ENCODE measurements around the gene CLDN10. TPM values are rescaled to one million over a fixed set of nuclear protein-coding genes. Genes with fewer than 3 reads are reported as not detected.
A peak's percentile ranks its signal among the peaks of the same experiment; 100 is the strongest.

CLDN10 gene
- total RNA-seq, 1 experiment from 2014 or later = 24.7 TPM

DNA sequence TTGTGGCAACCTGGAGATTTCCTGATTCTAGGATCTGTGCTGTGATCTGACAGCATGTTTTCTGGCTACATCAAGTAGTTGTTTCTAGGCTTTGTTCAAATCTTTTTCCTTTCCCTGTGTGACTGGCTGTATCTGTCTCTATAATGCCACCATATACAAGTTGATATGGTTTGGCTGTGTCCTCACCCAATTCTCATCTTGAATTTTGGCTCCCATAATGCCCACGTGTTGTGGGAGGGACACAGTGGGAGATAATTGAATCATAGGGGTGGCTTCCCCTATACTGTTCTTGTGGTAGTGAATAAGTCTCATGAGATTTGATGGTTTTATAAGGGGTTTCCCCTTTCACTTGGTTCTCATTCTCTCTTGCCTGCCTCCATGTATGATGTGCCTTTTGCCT is 24.6 kb upstream of the CLDN10 start:
- no peak for ATAC-seq
- Mint-ChIP-seq H3K27ac (no peak overlapping the region), H3K4me1 (peaks cover 6% of the 10 kb centered on the region), H3K9me3 (no peaks in the 10 kb centered on the region), H3K4me3 (no peak overlapping the region), H3K27me3 (ENCODE audit: low read depth) (no peaks in the 10 kb centered on the region), H3K36me3 (no peaks in the 10 kb centered on the region)
- ChIA-PET CTCF (no interaction called here), POLR2A (no interaction called here)
- no peak for DNase-seq (ENCODE audit: low spot score)
- TF ChIP-seq, protein P1, sequence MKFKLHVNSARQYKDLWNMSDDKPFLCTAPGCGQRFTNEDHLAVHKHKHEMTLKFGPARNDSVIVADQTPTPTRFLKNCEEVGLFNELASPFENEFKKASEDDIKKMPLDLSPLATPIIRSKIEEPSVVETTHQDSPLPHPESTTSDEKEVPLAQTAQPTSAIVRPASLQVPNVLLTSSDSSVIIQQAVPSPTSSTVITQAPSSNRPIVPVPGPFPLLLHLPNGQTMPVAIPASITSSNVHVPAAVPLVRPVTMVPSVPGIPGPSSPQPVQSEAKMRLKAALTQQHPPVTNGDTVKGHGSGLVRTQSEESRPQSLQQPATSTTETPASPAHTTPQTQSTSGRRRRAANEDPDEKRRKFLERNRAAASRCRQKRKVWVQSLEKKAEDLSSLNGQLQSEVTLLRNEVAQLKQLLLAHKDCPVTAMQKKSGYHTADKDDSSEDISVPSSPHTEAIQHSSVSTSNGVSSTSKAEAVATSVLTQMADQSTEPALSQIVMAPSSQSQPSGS (CRISPR knock-in tag; IDR thresholded peaks at IDR 0.05; ENCODE audit: borderline replicate concordance, low read depth) = no peak
- TF ChIP-seq TEAD1 (CRISPR knock-in tag; IDR thresholded peaks at IDR 0.05) = no peak
- no peak for TF ChIP-seq ZNF317 (CRISPR knock-in tag; IDR thresholded peaks at IDR 0.05; ENCODE audit: borderline replicate concordance, low read depth)
- no peak for TF ChIP-seq NR3C1 (CRISPR knock-in tag; conservative IDR thresholded peaks at IDR 0.05; ENCODE audit: low read depth)
- TF ChIP-seq ZNF416 (CRISPR knock-in tag; IDR thresholded peaks at IDR 0.05) = no peak
- no peak for TF ChIP-seq FOXP1 (CRISPR knock-in tag; IDR thresholded peaks at IDR 0.05; ENCODE audit: borderline replicate concordance)
- no peak for TF ChIP-seq RELA (CRISPR knock-in tag; IDR thresholded peaks at IDR 0.05; ENCODE audit: borderline replicate concordance)
- TF ChIP-seq MYBL2 (CRISPR knock-in tag; IDR thresholded peaks at IDR 0.05) = no peak
- TF ChIP-seq ATF1 (CRISPR knock-in tag; IDR thresholded peaks at IDR 0.05) = no peak

DNA sequence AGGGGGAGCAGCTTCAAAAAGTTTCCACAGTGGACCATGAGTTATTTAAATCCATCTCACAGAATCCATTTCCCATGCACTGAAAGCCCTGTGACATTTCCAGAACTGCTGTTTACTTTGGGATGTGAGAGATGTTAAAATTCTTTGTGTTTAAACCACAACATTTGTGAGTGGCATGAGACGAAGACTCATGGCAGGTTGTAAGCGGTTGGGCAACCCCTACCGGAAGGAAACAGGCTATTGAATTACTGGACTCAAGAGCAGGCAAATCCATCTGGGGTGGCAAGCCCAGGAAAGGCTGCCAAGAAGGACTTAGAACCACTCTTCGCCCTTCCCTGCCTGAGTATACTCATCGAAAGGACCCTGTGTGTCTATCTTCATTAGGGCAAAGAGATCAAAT is 22.3 kb upstream of the CLDN10 start:
- ChIA-PET CTCF (no interaction called here), POLR2A (interaction anchor here (0.6 kb wide), 1 partner anchor 53 kb away, joined by 3 read pairs; no protein-coding TSS in a partner anchor)
- DNase-seq (ENCODE audit: low spot score) (no peak), ATAC-seq (no peak)
- TF ChIP-seq, protein P2, sequence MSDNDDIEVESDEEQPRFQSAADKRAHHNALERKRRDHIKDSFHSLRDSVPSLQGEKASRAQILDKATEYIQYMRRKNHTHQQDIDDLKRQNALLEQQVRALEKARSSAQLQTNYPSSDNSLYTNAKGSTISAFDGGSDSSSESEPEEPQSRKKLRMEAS (CRISPR knock-in tag; IDR thresholded peaks at IDR 0.05) = no peak
- no peak for TF ChIP-seq TEAD4 (CRISPR knock-in tag; IDR thresholded peaks at IDR 0.05)
- TF ChIP-seq FOXJ3 (CRISPR knock-in tag; IDR thresholded peaks at IDR 0.05; ENCODE audit: borderline replicate concordance) = no peak
- no peak for TF ChIP-seq CREB1 (CRISPR knock-in tag; IDR thresholded peaks at IDR 0.05)
- no peak for TF ChIP-seq ATF1 (CRISPR knock-in tag; IDR thresholded peaks at IDR 0.05)
- TF ChIP-seq RORB (CRISPR knock-in tag; IDR thresholded peaks at IDR 0.05) = no peak
- TF ChIP-seq TP53 (CRISPR knock-in tag; IDR thresholded peaks at IDR 0.05) = no peak
- H3K36me3 Mint-ChIP-seq = no peaks in the 10 kb centered on the region
- H3K4me1 Mint-ChIP-seq = peaks cover 17% of the 10 kb centered on the region
- no peaks in the 10 kb centered on the region for H3K27me3 Mint-ChIP-seq (ENCODE audit: low read depth)
- no peak overlapping the region for H3K27ac Mint-ChIP-seq
- H3K9me3 Mint-ChIP-seq = no peaks in the 10 kb centered on the region
- no peak overlapping the region for H3K4me3 Mint-ChIP-seq

DNA sequence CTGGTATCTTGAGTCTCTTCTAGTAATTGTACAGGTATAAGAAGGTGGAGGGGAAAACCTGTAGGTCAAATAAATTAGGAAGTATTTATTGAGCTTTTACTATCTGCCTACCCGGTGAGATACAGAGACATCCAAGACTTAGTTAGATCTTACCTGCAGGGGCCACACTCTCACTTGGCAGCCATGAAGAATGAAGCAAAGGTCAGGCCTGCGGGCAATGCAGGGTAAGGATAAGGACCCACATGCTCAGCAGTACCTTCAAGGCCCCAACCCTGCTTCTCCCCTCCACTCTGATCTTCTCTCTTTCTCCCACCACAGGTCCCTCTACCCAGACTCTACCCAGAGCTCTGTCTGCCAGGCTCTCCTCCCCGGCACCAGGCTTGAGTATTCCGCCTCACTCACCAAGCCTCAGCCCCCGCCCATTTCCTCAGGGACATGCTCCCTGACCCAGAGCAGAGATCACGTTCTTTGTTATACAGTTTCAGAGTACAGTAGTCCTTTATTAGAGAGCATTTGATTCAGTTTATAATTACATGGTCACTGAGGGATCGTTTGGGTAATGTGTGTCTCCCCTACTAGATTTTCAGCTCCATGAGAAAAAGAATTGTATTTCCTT is 18.9 kb upstream of the CLDN10 start:
- ChIA-PET CTCF (interaction anchor here (0.7 to 1.3 kb wide), 5 partner anchors 19 to 345 kb away, joined by 3 to 4 read pairs (median 3); partner anchors contain the start of gene CLDN10), POLR2A (no interaction called here)
- Mint-ChIP-seq H3K36me3 (no peaks in the 10 kb centered on the region), H3K9me3 (no peaks in the 10 kb centered on the region), H3K27ac (no peak overlapping the region), H3K27me3 (ENCODE audit: low read depth) (no peaks in the 10 kb centered on the region), H3K4me3 (no peak overlapping the region), H3K4me1 (peaks cover 29% of the 10 kb centered on the region)
- ATAC-seq (peak; percentile 97), DNase-seq (ENCODE audit: low spot score) (peak; percentile 39)
- TF ChIP-seq CREM (CRISPR knock-in tag; IDR thresholded peaks at IDR 0.05) = no peak
- TF ChIP-seq, protein P3, sequence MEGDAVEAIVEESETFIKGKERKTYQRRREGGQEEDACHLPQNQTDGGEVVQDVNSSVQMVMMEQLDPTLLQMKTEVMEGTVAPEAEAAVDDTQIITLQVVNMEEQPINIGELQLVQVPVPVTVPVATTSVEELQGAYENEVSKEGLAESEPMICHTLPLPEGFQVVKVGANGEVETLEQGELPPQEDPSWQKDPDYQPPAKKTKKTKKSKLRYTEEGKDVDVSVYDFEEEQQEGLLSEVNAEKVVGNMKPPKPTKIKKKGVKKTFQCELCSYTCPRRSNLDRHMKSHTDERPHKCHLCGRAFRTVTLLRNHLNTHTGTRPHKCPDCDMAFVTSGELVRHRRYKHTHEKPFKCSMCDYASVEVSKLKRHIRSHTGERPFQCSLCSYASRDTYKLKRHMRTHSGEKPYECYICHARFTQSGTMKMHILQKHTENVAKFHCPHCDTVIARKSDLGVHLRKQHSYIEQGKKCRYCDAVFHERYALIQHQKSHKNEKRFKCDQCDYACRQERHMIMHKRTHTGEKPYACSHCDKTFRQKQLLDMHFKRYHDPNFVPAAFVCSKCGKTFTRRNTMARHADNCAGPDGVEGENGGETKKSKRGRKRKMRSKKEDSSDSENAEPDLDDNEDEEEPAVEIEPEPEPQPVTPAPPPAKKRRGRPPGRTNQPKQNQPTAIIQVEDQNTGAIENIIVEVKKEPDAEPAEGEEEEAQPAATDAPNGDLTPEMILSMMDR (IDR thresholded peaks at IDR 0.05) = no peak
- TF ChIP-seq IRF2 (CRISPR knock-in tag; IDR thresholded peaks at IDR 0.05; ENCODE audit: borderline replicate concordance, low read depth) = no peak
- no peak for TF ChIP-seq SP1 (CRISPR knock-in tag; conservative IDR thresholded peaks at IDR 0.05)
- no peak for TF ChIP-seq NR1H2 (CRISPR knock-in tag; IDR thresholded peaks at IDR 0.05)
- no peak for TF ChIP-seq PRRX2 (CRISPR knock-in tag; IDR thresholded peaks at IDR 0.05)
- TF ChIP-seq, protein P4, sequence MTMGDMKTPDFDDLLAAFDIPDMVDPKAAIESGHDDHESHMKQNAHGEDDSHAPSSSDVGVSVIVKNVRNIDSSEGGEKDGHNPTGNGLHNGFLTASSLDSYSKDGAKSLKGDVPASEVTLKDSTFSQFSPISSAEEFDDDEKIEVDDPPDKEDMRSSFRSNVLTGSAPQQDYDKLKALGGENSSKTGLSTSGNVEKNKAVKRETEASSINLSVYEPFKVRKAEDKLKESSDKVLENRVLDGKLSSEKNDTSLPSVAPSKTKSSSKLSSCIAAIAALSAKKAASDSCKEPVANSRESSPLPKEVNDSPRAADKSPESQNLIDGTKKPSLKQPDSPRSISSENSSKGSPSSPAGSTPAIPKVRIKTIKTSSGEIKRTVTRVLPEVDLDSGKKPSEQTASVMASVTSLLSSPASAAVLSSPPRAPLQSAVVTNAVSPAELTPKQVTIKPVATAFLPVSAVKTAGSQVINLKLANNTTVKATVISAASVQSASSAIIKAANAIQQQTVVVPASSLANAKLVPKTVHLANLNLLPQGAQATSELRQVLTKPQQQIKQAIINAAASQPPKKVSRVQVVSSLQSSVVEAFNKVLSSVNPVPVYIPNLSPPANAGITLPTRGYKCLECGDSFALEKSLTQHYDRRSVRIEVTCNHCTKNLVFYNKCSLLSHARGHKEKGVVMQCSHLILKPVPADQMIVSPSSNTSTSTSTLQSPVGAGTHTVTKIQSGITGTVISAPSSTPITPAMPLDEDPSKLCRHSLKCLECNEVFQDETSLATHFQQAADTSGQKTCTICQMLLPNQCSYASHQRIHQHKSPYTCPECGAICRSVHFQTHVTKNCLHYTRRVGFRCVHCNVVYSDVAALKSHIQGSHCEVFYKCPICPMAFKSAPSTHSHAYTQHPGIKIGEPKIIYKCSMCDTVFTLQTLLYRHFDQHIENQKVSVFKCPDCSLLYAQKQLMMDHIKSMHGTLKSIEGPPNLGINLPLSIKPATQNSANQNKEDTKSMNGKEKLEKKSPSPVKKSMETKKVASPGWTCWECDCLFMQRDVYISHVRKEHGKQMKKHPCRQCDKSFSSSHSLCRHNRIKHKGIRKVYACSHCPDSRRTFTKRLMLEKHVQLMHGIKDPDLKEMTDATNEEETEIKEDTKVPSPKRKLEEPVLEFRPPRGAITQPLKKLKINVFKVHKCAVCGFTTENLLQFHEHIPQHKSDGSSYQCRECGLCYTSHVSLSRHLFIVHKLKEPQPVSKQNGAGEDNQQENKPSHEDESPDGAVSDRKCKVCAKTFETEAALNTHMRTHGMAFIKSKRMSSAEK (CRISPR knock-in tag; IDR thresholded peaks at IDR 0.05; ENCODE audit: borderline replicate concordance) = no peak

Measured in WTC11 (cell line).